ENCODE results near the gene NOL7. TPM values are rescaled to one million over a fixed set of nuclear protein-coding genes. Genes with fewer than 3 reads are reported as not detected.

The NOL7 gene
- total and polyA plus RNA-seq, 8 donors: 49.5 to 81.2 (median 72.4) TPM

GRCh38 chr6:13586603-13587542 lies 28.3 kb upstream of the NOL7 start:
- ATAC-seq: no peak
- no peaks in the 10 kb centered on the region for H3K27me3 ChIP-seq
- H3K9me3 ChIP-seq: no peaks in the 10 kb centered on the region
- DNase-seq: no peak
- peaks cover 0 to 2% of the 10 kb centered on the region in 2 donors for H3K4me1 ChIP-seq
- peaks cover 0 to 54% of the 10 kb centered on the region in 2 donors for H3K36me3 ChIP-seq
- intact Hi-C loops (cut with DNase I): no loop called here
- no peak overlapping the region for H3K4me3 ChIP-seq
- H3K27ac ChIP-seq: no peak overlapping the region
- TF ChIP-seq CTCF (IDR thresholded peaks at IDR 0.05): no peak

GRCh38 chr6:13589801-13590200 lies 25.3 kb upstream of the NOL7 start:
- peaks cover 2 to 70% of the 10 kb centered on the region in 2 donors for H3K36me3 ChIP-seq
- H3K9me3 ChIP-seq: no peaks in the 10 kb centered on the region
- H3K4me3 ChIP-seq: no peak overlapping the region
- no peak for ATAC-seq
- no peak for TF ChIP-seq CTCF (IDR thresholded peaks at IDR 0.05)
- intact Hi-C loops (cut with DNase I): no loop called here
- DNase-seq: no peak
- no peak overlapping the region for H3K27ac ChIP-seq
- H3K4me1 ChIP-seq: no peaks in the 10 kb centered on the region
- H3K27me3 ChIP-seq: no peaks in the 10 kb centered on the region

GRCh38 chr6:13590574-13591153 lies 24.5 kb upstream of the NOL7 start:
- no peak for ATAC-seq
- H3K9me3 ChIP-seq: no peaks in the 10 kb centered on the region
- H3K36me3 ChIP-seq: peaks cover 4 to 72% of the 10 kb centered on the region in 2 donors
- H3K27me3 ChIP-seq: no peaks in the 10 kb centered on the region
- H3K27ac ChIP-seq: no peak overlapping the region
- TF ChIP-seq CTCF (IDR thresholded peaks at IDR 0.05): no peak
- no peaks in the 10 kb centered on the region for H3K4me1 ChIP-seq
- no peak overlapping the region for H3K4me3 ChIP-seq
- intact Hi-C loops (cut with DNase I): no loop called here
- DNase-seq: no peak

- DNase-seq (no peak), ATAC-seq (no peak)
- TF ChIP-seq CTCF (IDR thresholded peaks at IDR 0.05): no peak
- H3K27me3 ChIP-seq: no peaks in the 10 kb centered on the region
- H3K4me1 ChIP-seq: no peaks in the 10 kb centered on the region
- H3K36me3 ChIP-seq: peaks cover 4 to 79% of the 10 kb centered on the region in 2 donors
- intact Hi-C loops (cut with DNase I): no loop called here
- H3K27ac ChIP-seq: no peak overlapping the region
- H3K9me3 ChIP-seq: no peaks in the 10 kb centered on the region
- H3K4me3 ChIP-seq: no peak overlapping the region
These were observed 23.8 kb upstream of the NOL7 start for GRCh38 chr6:13591205-13591921.

GRCh38 chr6:13593103-13593502 lies 22.0 kb upstream of the NOL7 start:
- no peak for TF ChIP-seq CTCF (IDR thresholded peaks at IDR 0.05)
- Histone ChIP-seq H3K27ac (no peak overlapping the region), H3K4me3 (no peak overlapping the region), H3K27me3 (no peaks in the 10 kb centered on the region), H3K36me3 (peaks cover 4 to 80% of the 10 kb centered on the region in 2 donors), H3K9me3 (no peaks in the 10 kb centered on the region), H3K4me1 (no peaks in the 10 kb centered on the region)
- DNase-seq (no peak), ATAC-seq (no peak)
- intact Hi-C loops (cut with DNase I): no loop called here
